Fibroblast of the aortic adventitia (primary cell): ENCODE results near the gene CAPN5. TPM values are rescaled to one million over a fixed set of nuclear protein-coding genes. Genes with fewer than 3 reads are reported as not detected.
"Not testable (repeated sequence)": the region's sequence is repeated elsewhere in the genome, so short reads cannot be mapped to it uniquely, and the experiment has no call there.

Experiments used
- DNase-seq: peaks from one replicate; pipeline ENCODE4 v3.0.0-alpha.2; 2010; ENCODE audit warnings: low read depth
- H3K4me3 ChIP-seq: 2 replicates; pipeline ENCODE4 v1.5.1; 2011; ENCODE audit warnings: low read depth, mild to moderate bottlenecking, control low read depth, low read length, moderate library complexity
- total RNA-seq: library from RNA; depleted of rRNA; stranded (reverse); fragments of >200 nt; gene quantifications from 2 replicates; pipeline ENCODE4 v1.2.3, GENCODE V29; 2012; ENCODE audit warnings: low replicate concordance
- TF ChIP-seq, protein P1 (sequence below): IDR thresholded peaks from 2 replicates; pipeline ENCODE4 v1.5.1; 2011; ENCODE audit warnings: mild to moderate bottlenecking, low read length, control low read depth, inconsistent platforms; ENCODE audit not compliant: insufficient read depth

The CAPN5 gene
- total RNA-seq, result 9.6 and 31.0 TPM in 2 replicates

DNA sequence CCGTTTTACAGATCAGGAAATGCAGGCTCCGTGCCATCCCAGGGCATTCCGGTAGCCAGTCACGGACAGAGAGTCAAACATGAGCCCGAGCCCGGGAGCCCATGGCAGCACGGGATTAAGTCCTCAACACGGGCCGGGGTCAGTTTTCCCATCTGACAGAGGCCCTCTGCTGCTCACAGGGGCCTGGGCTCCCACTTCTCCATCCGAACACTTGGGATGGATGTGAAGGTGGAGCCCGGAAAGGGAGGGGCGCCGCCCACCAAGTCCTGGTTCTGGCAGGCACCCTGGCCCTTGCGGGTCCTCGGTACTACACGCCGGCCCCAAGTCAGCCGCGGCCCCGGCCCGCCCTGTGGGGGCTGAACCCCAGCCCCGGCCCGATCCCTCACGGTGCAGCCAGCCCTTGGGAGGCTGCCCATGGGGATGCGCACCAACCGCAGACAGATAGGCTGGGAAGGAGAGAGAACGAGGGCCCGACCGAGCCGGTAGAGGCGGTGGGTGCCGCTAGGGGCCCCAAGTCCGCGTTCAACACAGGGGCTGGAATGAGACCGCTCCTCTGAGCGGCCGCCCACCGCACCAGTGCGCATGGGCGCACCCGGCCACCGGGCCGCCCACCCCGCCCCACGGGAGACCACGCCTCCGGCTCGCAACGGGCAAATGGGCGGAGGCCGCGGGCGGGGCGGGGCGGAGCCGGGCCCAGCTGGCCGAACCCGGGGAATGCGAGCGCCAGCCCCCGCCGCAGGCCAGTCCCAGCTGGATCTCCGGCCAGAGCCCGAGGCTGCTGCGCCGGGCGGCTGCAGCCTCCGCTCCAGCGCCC lies at the start of gene CAPN5:
CAPN5 (plus strand) TSS at position 743 of the 814 bp plus-strand sequence. CDS start 17,916 bp downstream, outside the sequence.
- TF ChIP-seq, protein P1, sequence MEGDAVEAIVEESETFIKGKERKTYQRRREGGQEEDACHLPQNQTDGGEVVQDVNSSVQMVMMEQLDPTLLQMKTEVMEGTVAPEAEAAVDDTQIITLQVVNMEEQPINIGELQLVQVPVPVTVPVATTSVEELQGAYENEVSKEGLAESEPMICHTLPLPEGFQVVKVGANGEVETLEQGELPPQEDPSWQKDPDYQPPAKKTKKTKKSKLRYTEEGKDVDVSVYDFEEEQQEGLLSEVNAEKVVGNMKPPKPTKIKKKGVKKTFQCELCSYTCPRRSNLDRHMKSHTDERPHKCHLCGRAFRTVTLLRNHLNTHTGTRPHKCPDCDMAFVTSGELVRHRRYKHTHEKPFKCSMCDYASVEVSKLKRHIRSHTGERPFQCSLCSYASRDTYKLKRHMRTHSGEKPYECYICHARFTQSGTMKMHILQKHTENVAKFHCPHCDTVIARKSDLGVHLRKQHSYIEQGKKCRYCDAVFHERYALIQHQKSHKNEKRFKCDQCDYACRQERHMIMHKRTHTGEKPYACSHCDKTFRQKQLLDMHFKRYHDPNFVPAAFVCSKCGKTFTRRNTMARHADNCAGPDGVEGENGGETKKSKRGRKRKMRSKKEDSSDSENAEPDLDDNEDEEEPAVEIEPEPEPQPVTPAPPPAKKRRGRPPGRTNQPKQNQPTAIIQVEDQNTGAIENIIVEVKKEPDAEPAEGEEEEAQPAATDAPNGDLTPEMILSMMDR, result peak; percentile 48
- peak; percentile 89 for DNase-seq
- peak within 1 kb of the TSS; percentile 77 for H3K4me3 ChIP-seq

DNA sequence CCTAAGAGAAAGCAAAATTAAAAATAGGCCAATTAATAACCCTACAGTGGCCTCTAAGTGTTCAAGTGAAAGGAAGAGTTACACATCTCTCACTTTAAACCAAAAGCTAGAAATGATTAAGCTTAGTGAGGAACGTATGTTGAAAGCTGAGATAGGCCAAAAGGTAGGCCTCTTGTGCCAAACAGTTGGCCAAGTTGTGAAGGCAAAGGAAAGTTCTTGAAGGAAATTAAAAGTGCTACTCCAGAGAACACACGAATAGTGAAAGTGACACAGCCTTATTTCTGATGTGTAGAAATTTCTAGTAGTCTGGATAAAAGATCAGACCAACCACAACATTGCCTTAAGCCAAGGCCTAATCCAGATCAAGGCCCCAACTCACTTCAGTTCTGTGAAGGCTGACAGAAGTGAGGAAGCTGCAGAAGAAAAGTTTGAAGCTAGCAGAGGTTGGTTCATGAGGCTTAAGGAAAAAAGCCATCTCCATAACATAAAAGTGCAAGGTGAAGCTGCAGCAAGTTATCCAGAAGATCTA lies 48.3 kb upstream of the CAPN5 start:
- DNase-seq, H3K4me3 ChIP-seq: not testable (repeated sequence)

DNA sequence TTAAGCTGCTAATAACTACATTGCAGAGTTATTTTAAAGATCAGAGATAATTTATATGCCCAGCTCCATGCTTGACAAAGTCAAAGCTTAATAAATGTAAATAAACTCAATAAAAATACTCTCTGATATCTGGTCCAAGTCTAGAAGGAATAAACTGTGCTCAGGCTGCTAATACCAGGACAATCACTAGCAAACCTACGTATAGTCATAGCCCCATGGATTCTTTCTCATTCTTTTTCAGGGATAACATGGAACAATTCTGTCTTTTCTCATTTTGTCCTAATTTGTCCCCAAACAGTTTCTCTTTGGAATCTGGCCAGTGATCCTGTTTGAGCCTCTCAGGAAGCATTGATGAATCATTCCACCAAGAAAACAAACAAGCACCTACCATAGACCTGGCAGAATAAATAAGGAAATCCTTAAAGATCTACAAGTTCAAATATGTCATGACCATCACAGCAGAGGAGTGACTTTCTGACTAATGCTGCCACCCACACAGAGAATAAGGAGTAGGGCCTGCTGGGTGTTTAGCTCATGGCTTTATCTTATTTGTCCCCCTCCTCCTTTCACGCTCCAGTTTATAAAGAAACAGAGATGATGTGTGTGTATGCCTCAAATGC lies 46.7 kb upstream of the CAPN5 start:
- peak; percentile 10 for DNase-seq
- TF ChIP-seq, protein P1, result no peak
- no peak overlapping the region for H3K4me3 ChIP-seq

DNA sequence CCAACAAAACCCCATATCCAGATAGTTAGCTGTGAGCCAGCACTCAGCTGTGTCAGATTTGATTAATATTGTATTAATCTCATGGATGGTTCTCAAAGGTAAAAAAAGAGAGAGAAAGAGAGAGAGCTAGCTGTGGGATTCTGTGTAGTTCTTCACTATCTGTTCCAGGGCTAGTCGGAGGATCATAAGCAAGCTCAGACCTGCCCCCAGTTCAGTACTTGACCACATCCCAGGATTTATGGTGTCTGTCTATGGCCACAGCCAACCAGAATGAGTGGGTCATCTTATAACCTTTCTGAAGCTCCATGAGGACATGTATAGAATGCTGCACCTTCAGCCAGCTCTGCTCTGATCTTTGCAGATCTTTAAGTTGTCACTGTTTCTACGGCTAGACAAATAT lies 46.0 kb upstream of the CAPN5 start:
- no peak for DNase-seq
- H3K4me3 ChIP-seq, result no peak overlapping the region
- TF ChIP-seq, protein P1, result no peak

- TF ChIP-seq, protein P1, result no peak
- no peak overlapping the region for H3K4me3 ChIP-seq
These were observed 42.0 kb upstream of the CAPN5 start for GRCh38 chr11:77024745-77025144.

DNA sequence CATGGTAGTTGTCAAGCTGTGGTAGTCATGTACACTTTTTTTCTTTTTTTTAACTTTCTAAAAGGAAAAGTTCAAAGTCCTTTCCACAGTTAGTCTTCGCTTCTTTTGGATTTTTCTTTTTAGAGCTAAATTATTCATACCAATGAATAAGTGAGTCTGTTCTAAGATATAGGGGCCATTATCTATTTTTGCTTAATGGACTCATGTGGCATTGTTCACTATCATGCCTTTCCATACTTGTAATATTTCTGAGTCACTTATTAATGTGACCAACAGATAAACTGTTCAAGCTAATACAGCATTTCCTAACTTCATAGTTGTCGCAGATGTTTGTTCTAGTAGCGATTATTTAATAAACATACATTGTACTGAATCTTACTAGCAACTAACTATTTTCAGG lies 40.5 kb upstream of the CAPN5 start:
- TF ChIP-seq, protein P1, result no peak
- DNase-seq, result no peak
- no peak overlapping the region for H3K4me3 ChIP-seq

More at GRCh38 chr11:77024745-77025144, 42.0 kb upstream of the CAPN5 start:
- no peak for DNase-seq

GRCh38 chr11:77026743-77027142 lies 40.0 kb upstream of the CAPN5 start:
- no peak overlapping the region for H3K4me3 ChIP-seq
- DNase-seq, result no peak
- TF ChIP-seq, protein P1, result no peak
